Body of pancreas (tissue), 4 donors: ENCODE results near the gene C18orf54. TPM values are rescaled to one million over a fixed set of nuclear protein-coding genes. Genes with fewer than 3 reads are reported as not detected.

ENCODE experiments used
- ATAC-seq: fragments of 150-250 bp; one replicate; pipeline ENCODE4 v1.9.1; 2016
- DNase-seq, 4 donors: peaks; one replicate each; pipeline ENCODE4 v3.0.0-alpha.2; 2019
- H3K27ac ChIP-seq, 4 donors: fragments of 200-600 bp; sonication (generic); 1 replicate in 3 of 4; 2 replicates in 1 of 4; pipeline versions ENCODE4 v1.5.1 to v1.6.1; 2016 to 2019; ENCODE audit warnings: mild to moderate bottlenecking in 1 of 4, mixed read lengths in 1 of 4, moderate library complexity in 1 of 4
- H3K27me3 ChIP-seq, 2 donors: fragments of 200-600 bp; sonication (generic); one replicate each; pipeline ENCODE4 v1.6.0; 2016; ENCODE audit warnings: mild to moderate bottlenecking in 1 of 2
- H3K36me3 ChIP-seq, 2 donors: fragments of 200-600 bp; sonication (generic); replicated peaks in 1 of 2; 2 replicates each; pipeline ENCODE4 v1.5.1; 2016; ENCODE audit warnings: low read depth in 2 of 2; ENCODE audit not compliant: insufficient read depth in 1 of 2
- H3K4me1 ChIP-seq: fragments of 200-600 bp; sonication (generic); one replicate; pipeline ENCODE4 v1.6.0; 2016
- H3K4me3 ChIP-seq, 2 donors: fragments of 200-600 bp; sonication (generic); 1 replicate in 1 of 2; 2 replicates in 1 of 2; pipeline ENCODE4 v1.5.1; 2016 to 2019
- H3K9me3 ChIP-seq, 3 donors: fragments of 200-600 bp; sonication (generic); 1 replicate in 2 of 3; 2 replicates in 1 of 3; pipeline ENCODE4 v1.5.1; 2016
- POLR2A ChIP-seq, 3 donors: fragments of 450-650 bp; IDR thresholded peaks; one replicate each; pipeline ENCODE4 v1.6.1; 2016; ENCODE audit warnings: antibody characterized with exemption in 3 of 3, mild to moderate bottlenecking in 2 of 3
- WGBS, 2 donors: methylation state at CpG; one replicate each; pipeline ENCODE4 v1.1.5; 2017; 5-methylcytosine and 5-hydroxymethylcytosine counted together
- intact Hi-C: fragments of 100-400 bp; cut with DNase I; formaldehyde crosslinking; loops from one replicate; pipeline ENCODE4 v1.15.1; 2023
- total RNA-seq, 2 donors: library from RNA; depleted of rRNA; stranded (reverse); fragments of >200 nt; gene quantifications; one replicate each; pipeline ENCODE4 v1.1.0, GENCODE V29; 2016
- TF ChIP-seq, protein P1 (sequence below), 7 experiments: fragments of 450-650 bp in 4 of 7; fragments of 200-600 bp in 3 of 7; sonication (generic) in 3 of 7; IDR thresholded peaks; one replicate each; pipeline ENCODE4 v1.5.1; 2016 to 2019; ENCODE audit warnings: antibody characterized with exemption in 7 of 7

The C18orf54 gene
- total RNA-seq, 2 donors from 2014 or later = 0.33 to 2.6 TPM

DNA sequence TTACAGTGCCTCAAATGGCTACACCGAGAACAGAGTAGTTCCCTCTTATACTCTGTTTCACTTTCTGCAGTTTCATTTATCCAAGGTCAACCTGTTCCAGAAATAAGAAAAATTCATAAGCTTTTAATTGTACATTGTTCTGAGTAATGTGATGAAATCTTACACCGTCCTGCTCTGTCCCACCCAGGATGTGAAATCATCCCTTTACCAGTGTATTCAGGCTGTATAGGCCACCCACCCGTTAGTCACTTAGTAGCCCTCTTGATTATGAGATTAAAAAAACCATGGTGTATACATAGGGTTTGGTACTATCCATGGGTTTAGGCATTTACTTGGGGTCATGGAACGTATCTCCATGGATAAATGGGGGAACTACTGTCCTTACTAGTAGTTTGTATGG, 29.9 kb upstream of the C18orf54 start:
- Histone ChIP-seq H3K27me3 (no peaks in the 10 kb centered on the region), H3K4me3 (no peak overlapping the region), H3K9me3 (no peaks in the 10 kb centered on the region), H3K36me3 (no peaks in the 10 kb centered on the region), H3K4me1 (no peaks in the 10 kb centered on the region), H3K27ac (no peak overlapping the region)
- no peak for DNase-seq
- intact Hi-C loops = no loop called here
- no peak for TF ChIP-seq POLR2A (IDR thresholded peaks at IDR 0.05)
- 79 to 89% methylated on average over 4 of the region's 4 CpGs for WGBS, 2 donors
- ATAC-seq = no peak

DNA sequence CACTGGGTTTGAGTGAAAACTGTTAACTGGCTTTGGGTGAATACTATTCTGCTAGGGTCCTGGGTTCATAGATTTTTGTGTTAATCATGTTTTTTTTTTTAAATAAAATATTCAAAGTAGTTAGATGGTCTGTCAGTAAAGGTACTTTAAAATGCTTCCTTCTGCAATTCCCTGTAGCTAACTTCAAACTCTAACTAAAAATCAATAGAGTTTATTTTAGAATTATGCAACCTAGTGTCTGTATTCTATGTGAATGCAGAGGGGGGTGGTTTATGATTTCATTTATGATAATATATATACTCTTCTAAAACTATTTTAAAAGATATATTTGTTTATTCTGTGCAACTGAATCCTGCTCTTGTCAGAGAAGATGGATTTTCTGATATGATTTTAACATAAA, 27.9 kb upstream of the C18orf54 start:
- intact Hi-C loops = no loop called here
- DNase-seq (no peak), ATAC-seq (no peak)
- no peak overlapping the region for H3K4me3 ChIP-seq
- no peak overlapping the region for H3K27ac ChIP-seq
- no peaks in the 10 kb centered on the region for H3K9me3 ChIP-seq
- H3K27me3 ChIP-seq = no peaks in the 10 kb centered on the region
- no peaks in the 10 kb centered on the region for H3K4me1 ChIP-seq
- no peak for TF ChIP-seq POLR2A (IDR thresholded peaks at IDR 0.05)
- TF ChIP-seq, protein P1, sequence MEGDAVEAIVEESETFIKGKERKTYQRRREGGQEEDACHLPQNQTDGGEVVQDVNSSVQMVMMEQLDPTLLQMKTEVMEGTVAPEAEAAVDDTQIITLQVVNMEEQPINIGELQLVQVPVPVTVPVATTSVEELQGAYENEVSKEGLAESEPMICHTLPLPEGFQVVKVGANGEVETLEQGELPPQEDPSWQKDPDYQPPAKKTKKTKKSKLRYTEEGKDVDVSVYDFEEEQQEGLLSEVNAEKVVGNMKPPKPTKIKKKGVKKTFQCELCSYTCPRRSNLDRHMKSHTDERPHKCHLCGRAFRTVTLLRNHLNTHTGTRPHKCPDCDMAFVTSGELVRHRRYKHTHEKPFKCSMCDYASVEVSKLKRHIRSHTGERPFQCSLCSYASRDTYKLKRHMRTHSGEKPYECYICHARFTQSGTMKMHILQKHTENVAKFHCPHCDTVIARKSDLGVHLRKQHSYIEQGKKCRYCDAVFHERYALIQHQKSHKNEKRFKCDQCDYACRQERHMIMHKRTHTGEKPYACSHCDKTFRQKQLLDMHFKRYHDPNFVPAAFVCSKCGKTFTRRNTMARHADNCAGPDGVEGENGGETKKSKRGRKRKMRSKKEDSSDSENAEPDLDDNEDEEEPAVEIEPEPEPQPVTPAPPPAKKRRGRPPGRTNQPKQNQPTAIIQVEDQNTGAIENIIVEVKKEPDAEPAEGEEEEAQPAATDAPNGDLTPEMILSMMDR (IDR thresholded peaks at IDR 0.05) = no peak
- no peaks in the 10 kb centered on the region for H3K36me3 ChIP-seq

DNA sequence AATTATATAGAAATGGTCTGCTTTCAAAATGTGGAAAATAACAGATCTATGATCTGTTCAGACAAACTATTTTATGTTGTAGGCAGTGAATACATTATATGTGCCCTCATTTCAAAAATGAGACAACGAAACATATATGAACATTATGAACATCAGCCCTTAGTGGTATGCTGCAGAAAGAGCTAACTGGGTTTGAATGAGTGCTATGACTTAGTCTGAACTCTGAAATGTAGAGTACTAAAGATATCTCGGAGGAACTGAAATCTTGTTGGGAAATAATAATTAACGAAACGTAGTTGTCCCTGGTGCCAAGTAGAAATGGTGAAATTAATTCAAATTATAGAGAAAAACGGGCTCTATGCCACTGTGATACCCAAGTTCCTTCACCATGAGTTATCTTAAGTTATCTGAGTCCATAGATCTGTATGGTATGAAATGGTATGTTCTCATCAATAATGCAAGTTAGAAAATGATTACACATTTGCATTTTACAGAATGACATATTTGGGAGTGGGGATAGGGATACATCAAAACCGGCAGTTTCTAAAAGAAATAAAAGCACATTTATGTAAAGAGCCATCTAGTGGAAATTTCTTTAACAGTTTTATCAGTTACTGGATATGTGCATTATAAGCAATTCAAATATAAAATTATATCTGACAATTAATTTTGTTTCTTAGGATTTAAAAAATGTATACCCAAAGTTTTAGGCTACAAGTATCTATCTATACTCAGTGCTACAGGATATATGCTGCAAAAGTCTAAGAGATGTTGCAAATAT, 26.7 kb upstream of the C18orf54 start:
- no peak overlapping the region for H3K4me3 ChIP-seq
- H3K4me1 ChIP-seq = no peaks in the 10 kb centered on the region
- H3K27me3 ChIP-seq = no peaks in the 10 kb centered on the region
- TF ChIP-seq, protein P1 (IDR thresholded peaks at IDR 0.05) = no peak
- no peak for TF ChIP-seq POLR2A (IDR thresholded peaks at IDR 0.05)
- H3K36me3 ChIP-seq = no peaks in the 10 kb centered on the region
- no peaks in the 10 kb centered on the region for H3K9me3 ChIP-seq
- H3K27ac ChIP-seq = no peak overlapping the region
- ATAC-seq = no peak
- intact Hi-C loops = no loop called here
- DNase-seq = no peak
- 41 to 45% methylated on average over 6 of the region's 6 CpGs for WGBS, 2 donors

DNA sequence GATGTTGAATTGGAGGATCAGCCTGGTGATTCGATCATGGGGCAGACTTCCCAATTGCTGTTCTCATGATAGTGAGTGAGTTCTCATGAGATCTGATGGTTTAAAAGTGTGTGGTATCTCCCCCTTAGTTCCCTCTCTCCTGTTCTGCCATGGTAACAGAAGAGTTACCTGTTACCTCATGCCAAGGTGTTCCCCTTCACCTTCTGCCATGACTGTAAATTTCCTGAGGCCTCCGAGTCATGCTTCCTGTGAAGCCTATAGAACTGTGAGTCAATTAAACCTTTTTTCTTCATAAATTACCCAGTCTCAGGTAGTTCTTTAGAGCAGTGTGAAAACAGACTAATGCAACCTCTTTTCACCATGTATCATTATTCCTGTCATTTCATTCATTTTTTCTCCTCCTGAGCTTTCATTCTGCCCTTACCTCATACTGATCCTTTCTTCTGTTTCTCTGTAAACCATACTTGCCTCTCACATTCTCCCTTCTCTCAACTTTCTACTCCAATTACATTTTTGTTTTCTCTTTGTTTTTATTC, 22.0 kb upstream of the C18orf54 start:
- Histone ChIP-seq H3K27me3 (no peaks in the 10 kb centered on the region), H3K4me1 (no peaks in the 10 kb centered on the region), H3K36me3 (no peaks in the 10 kb centered on the region), H3K9me3 (no peaks in the 10 kb centered on the region), H3K4me3 (no peak overlapping the region), H3K27ac (no peak overlapping the region)
- WGBS, 2 donors = 86 to 90% methylated on average over 2 of the region's 2 CpGs
- intact Hi-C loops = no loop called here
- DNase-seq (no peak), ATAC-seq (no peak)
- TF ChIP-seq, protein P1 (IDR thresholded peaks at IDR 0.05) = no peak
- no peak for TF ChIP-seq POLR2A (IDR thresholded peaks at IDR 0.05)

DNA sequence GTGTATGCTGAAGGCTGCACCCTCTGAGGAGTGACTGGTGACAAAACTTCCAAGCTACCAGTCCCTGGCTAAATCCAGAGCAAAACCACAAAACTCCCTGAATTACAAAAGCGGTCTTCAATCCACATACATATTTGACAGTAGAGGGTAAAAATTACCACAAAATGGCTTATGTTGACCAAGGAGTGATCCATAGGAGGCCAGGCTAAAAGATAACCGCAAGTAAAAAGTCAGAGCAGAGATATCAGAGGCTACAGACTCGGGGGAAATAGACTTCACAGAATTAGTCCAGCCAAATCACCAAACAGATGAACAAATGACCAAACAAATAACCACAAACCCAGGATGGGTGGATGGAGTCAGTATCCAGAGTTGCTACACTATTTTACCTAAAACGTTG, 19.5 kb upstream of the C18orf54 start:
- Histone ChIP-seq H3K27ac (no peak overlapping the region), H3K36me3 (no peaks in the 10 kb centered on the region), H3K27me3 (no peaks in the 10 kb centered on the region), H3K9me3 (no peaks in the 10 kb centered on the region), H3K4me1 (no peaks in the 10 kb centered on the region), H3K4me3 (no peak overlapping the region)
- ATAC-seq (no peak), DNase-seq (no peak)
- intact Hi-C loops = no loop called here
- 81 to 85% methylated on average over 4 of the region's 4 CpGs for WGBS, 2 donors
- no peak for TF ChIP-seq POLR2A (IDR thresholded peaks at IDR 0.05)
- TF ChIP-seq, protein P1 (IDR thresholded peaks at IDR 0.05) = no peak
